T-helper 2 cell (primary cell): ENCODE data around the gene ASAP3.

Source experiments
- DNase-seq, 5 experiments: peaks; one replicate each; pipeline versions ENCODE4 v3.0.0 to v3.0.0-alpha.2; 2012 to 2022

The ASAP3 gene

DNA sequence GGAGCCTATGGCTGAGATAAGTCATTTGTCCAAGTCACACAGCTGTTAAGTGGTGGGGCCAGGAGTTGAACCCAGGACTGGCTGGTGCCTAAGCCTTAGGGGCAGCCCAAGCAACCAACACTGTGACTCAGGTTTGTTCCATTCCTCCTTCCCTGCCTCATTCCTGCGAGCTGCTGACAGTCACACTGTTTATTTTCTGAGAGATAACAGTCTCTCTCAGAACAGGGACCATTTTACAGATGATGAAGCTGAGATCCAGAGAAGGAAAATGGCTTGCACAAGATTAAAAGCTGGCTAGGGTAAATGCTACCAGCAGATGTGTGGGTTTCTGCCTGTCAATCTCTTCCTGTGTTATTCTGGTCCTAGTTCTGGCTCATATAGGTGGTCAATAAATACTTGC, 35.1 kb downstream of the ASAP3 start:
- no peak for DNase-seq

DNA sequence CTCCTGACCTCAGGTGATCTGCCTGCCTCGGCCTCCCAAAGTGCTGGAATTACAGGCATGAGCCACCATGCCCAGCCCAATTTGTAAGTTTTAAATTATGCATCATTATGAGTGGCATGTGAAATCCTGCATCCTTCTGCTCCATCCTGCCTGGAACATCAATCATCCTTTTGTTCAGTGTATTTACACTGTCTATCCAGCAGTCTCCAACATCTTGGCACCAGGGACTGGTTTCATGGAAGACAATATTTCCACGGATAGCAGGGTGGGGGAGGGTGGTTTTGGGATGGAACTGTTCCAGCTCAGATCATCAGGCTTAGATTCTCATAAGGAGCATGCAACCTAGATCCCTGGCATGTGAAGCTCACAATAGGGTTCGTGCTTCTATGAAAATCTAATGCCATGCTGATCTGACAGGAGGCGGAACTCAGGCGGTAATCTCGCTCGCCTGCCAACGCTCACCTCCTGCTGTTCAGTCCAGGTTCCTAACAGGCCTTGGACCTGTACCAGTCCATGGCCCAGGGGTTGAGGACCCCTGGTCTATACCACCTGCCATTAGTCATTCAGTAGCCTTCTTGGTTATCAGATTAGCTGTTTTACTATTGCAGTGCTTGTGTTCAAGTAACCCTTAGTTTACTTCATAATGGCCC, 37.2 kb downstream of the ASAP3 start:
- no peak for DNase-seq

DNA sequence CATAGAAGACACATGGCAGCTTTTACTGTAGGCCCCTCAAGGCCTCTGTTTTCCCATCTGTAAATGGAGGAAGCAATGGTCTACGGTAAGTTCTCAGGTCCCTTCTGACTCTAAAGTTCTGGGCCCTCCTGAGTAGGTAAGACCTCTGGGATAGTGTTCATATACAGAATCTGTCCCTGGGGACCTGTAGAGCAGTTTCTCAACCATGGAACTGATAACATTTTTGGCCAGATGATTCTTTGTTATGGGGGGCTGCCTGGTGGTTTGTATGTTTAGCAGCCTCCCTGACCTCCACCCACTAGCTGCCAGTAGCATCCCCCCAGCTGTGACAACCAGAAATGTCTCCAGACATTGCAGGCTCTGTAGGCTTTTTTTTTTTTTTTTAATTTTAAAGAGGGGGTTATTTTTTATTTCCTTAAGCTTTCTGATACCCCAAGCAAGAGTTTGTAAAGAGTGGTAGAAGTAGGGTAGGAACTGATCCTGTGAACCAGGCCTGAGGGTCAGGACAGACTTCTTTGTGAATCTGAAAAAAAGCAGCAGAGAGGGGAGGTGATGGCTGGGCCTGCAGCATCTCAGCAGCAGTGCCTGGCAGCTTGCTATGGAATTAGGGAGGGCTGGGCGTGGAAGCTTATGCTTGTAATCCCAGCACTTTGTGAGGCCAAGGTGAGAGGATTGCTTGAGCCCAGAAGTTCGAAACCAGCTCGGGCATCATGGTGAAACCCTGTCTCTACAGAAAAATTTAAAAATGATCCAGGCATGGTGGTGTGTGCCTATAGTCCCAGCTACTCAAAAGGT, 39.2 kb downstream of the ASAP3 start:
- DNase-seq: no peak

DNA sequence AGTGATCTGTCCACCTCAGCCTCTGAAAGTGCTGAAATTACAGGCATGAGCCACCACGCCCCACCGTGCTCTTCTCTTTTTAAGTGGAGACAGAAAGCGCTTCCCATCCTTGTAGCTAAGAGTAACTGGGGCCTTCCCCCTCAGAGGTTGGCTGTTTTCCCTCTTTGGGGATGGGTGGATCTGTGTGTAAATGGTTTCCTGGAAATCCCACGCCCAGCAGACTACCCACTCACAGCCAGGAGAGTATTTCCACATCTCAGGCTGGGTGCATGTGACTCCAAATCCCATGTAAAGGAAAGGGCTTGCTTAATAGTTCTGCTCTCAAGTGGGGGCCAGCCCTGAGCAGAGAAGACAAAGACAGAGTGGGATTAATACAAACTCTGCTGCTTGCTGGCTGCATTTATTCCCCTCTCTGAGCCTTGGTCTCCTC, 39.9 kb downstream of the ASAP3 start:
- DNase-seq: no peak

DNA sequence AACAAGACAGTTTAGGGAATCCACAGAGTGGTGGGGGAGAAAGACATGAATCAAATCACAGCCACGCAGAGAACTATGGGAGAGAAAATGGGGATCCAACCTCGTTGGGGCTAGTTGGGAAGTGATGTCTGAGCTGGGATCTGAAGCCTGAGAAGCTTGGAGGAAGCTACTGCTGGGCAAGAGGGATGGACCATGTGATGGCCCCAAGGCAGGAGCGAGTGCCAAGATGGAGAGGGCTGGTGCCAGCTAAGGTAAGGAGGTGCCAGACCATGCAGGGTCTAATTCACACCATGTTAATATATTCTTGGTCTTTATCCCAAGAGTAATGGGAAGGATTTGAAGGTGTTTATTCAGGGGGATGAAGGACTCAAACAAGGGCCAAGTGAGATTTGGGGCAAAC, 41.2 kb downstream of the ASAP3 start:
- no peak for DNase-seq

DNA sequence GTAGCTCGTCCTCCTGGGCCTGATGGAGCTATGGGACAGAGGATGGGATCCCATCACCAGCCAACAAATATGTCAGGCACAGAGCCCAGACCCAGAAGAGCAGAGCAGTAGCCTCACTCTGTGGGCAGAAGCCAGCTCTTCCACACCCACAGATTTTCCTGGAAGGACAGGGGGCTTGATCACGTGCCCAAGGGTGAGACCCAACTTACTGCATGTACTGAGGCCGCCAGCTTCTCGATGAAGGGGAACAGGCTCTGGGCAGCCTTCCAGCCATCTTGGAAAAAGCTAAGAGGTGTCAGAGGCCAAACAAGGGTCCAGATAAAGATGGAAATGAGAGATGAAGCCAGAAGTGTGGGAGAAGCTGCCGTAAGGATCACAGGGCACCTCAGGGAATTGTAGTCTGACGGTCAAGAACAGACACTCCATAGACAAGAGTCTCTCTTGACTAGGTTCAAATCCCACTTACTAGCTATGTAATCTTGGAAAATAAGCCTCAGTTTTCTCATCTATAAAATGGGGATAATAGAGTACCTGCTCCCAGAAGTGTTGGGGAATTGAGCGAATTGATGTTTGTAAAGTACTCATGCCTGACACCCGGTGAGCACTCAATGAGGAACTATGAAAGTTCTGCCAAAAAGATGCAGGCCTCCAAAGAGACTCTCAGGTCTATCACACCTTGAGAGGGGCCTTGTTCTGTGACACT, 42.4 kb downstream of the ASAP3 start:
- no peak for DNase-seq

DNA sequence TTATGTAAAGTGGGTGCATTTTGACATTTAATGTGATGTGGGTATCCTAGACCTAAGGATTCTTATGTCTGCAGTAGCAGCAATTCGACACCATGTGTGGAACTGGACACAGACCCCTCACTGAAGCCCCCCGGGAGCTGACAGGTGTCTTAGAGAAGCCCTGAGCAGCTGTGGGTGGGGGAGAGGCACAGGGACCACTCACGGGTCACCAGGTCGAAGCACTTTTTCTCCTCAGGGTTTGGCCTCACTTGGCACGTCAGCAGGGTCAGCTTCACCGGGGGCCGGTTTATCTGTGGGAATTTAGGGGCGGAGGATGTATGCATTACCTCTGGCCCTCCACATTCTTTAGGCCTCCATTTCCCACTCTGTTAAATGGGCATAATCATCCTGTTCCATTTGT, 45.4 kb downstream of the ASAP3 start:
- DNase-seq: no peak

DNA sequence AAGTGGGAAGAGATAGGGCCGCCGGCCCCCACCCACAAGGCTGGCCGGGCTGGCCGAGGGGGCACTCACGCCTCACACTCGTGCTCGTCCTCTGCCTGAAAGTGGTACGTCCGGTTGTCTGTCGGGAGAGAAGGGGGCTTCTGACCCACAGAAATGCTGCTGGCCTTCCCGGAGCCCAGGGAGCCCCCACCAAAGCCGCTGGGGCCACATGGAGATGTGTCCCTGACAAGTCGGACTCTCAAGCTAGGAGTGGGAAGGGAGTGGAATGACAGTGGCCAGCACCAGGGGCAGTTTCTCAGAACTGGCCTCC, 46.7 kb downstream of the ASAP3 start:
- no peak for DNase-seq

DNA sequence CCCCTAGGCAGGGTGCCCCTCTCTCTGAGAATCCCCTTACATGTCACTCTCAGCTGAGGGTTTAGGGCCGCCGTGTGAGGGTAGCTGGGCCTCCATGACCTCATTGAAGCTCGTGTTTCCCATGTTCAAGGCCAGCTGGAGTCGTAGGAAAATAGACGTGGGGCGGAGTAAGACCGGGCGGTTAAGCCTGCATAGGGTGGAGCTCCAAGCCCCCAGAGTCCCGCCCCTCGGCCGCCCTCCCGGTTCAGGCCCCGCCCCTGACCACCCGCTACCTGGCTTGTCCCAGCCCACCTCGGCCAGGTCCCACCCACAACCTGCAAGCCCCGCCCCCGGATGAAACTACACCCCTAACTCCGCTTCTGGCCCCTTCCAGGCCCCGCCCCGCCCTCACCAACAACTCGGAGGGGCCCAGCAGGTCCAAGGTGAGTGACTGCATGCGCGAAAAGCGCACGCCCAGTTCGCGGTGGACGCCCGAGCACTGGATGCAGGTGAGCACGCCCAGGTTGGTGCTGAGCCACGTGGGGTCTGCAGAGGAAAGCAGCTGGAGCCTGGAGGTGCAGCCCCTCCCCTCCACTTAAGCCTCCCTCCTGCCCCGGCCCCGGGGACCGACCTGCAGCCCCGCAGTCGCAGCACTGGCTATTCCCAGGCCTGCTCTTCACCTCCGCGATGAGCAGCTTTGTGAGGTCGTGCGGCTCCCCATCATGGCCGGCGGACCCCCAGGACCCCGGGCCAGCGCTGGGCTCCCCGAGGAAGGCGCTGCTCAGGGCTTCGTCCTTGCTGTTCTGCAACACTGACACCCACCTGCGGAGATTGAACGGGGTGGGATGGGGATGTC, 47.2 kb downstream of the ASAP3 start:
- DNase-seq: peak in 1 of 5 experiments; percentile 33

DNA sequence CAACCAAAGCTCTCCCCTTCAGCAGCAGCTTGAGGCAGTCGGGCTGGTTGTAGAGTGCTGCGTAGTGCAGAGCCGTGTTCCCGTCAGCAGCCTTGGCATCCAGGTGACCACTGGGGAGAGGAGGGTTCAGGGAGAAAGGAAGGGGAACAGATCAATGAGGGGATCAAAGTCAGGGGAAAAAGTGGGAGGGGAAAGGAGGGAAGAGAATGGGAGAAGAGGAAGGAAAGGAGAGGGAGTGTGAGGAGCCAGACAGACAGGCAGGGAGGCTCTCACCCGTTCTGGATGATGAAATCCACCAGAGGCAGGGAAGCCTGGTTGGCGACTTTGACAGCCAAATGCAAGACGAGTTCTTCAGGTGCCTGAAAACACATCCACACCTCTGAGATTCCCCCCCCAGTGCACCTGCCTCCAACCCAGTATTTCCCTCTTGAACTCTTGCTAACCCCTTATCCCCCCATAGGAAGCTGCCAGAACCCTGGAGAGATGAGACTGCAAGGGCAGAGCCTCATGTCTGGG, 49.7 kb downstream of the ASAP3 start:
- no peak for DNase-seq

DNA sequence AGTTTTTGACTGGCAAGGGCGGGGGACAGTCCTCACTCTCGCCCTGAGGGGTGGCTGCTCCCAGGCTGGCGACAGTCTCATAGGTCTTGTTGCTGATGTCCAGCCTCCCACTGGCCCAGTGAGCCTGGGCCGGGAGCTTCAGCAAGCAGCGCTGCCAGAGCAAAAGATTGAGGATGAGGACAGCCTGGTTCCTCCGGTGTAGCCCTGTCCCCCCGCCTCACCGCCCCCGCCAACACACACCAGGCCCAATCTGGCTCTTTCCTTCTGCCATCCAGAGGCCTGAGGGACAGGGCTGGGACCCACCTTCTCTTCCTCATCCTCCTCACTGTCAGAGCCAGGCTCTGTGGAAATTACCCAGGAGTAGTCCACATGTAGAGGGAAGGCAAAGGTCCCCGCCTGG, 50.9 kb downstream of the ASAP3 start:
- DNase-seq: no peak

DNA sequence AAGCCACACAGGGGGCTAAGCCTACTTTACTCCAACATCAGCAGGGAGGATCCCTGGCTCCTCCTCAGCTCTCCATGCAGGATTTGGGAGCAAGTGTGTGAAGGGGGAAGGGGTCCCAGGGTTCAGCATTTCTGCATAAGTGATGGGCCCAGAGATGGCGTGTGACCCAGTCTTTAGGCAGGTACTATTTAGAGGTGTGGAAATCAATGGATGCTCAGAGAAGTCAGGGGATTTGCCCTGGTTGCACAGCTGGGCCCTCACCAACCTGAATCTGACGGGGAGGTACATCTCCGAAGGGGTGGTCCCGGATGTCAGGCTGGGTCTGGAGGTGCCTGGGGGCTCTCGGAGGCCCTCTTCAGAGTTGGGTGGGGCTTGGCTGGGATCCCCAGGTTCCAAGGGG, 52.5 kb downstream of the ASAP3 start:
- DNase-seq: no peak

DNA sequence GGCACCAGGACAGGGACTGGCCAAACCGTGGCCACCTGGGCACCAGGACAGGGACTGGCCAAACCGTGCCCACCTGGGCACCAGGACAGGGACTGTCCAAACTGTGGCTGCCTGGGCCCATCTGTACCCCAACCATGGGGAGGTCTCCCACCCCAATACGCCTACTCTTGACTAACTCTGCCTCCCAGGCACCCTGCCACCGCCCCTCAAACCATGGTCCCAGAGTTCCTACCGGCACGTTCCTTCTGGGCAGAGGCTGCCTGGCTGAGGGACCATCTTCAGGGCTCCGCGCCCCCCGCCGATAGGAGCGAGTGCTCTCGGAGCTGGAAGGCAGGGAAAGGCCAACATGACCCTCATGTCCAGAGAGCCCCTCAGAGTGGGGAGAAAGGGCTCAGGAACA, 53.2 kb downstream of the ASAP3 start:
- no peak for DNase-seq

DNA sequence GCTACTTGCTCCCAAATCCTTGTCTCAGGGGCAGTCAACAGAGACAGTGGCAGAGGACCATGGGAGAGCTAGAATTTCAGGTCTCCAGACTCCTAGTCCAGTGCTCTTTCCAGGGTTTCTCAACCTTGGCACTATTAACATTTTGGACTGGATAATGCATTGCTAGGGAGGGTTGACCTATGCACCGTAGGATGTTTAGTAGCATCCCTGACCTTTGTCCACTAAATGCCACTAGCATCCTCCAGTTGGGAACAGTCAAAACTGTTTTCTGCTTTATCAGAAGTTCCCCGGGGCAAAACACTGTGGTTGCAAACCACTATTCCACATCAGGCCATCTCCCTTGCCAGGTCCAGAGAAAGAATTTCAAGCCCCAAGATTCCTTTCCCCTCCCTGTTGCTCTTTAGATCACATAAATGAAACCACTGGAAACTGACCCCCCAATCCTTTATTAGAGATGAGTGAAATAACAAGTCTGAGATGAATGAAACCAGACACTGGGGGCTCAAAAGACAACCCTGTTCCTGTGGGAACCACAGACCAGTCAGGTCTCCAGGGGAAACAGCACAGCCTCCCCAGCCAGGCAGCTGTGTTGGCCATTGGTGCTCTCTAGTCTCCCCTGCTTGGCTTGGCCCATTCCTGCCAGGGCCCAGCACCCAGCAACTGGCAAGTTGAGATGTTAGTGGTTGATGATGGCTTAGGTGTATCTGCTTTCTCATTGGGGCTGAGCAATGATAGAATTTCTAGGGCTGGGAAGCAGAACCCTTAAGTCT, 55.7 kb downstream of the ASAP3 start:
- DNase-seq: no peak

DNA sequence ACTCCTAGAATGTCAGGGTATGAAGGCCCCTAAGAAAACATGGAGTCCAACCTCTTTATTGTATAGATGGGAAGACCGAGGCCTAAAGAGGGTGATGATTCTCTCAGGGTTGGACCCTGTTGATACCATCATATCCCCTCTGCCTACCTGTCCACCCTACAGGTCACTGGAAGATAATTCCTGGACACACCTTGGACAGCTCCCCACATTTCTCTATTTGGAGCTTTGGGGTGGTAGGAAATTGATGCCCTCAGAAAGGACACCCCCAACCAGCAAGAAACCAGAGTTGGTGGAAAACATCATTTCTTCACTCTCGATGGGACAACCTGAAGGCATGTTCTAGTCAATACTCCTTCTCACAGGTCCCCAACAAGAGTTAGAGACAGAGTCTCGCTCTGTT, 56.4 kb downstream of the ASAP3 start:
- DNase-seq: no peak

DNA sequence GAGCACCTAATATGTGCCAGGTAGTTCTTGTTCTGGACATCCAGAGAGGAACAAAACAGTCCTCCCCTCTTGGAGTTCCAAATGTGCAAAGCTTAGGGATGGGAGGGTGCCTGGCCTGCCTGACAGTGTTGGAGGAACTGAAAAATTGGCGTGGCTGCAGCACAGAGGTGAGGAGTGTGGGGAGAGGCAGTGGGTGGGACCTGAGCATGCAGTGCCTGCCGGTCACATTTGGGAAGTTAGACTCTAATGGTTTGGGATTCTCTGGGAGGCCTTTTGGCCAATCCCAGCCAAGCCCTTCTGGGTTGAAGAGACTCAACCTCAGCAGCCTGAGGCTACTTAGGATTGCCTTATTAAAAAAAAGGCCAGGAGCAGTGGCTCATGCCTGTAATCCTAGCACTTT, 57.2 kb downstream of the ASAP3 start:
- DNase-seq: no peak

DNA sequence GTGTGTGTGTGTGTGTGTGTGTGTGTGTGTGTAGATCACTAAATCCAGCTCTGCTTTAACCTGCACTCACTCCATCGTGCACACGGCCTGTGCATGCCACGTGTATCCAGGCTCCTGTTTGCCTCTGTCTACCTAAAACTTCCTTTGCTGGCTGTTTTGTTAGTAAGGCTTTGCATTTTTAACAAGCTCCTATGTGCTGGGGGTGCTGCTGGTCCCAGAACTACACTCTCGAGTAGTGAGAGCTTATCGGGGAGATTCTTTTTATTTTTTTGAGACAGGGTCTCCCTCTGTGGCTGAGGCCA, 58.8 kb downstream of the ASAP3 start:
- no peak for DNase-seq

DNA sequence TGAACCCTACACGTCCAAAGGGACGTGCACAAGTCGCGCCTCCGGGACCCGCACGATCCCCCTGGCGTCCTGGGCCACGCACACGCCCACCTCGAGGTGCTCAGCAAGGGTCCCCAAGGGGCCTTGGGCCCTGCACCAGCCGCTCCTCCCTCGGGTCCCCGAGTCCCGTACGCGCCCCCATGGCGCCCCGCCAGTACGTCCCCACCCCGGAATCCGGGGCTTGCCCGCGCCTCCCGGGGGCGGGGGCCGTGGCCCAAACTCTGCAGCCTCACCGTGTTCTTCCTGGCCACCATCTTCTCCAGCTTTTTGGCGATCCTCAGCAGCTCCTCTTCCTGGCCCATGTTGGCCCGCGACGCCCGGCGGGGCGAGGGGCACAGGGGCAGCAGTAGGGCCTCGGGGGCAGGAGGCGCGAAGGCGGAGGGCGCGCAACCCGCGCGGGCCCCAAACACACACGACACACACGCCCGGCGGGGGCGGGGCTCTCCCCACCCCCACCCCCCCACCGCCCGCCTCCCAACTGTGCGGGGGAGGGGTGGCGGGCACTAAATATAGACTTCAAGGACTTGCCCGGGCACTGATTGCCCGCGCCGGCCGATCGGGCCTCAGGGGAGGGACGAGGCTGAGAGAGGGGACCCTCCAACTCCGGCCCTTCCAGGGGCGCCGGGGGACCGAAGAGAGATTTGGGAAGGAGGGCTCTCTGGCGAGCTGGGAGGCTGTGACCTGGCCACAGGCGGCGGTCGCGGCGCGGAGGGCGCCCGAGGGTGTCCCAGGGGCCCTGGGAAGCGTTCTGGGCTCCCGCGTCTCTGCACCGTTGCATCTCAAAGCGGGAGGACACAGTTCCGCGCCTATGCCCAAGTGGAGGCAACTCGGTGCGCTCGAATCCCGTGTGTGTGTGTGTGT, 59.4 kb downstream of the ASAP3 start, which contains the start of gene TCEA3:
TSS of gene TCEA3 (minus strand) at position 456 of the 900 bp plus-strand sequence. CDS start at position 341, 115 bp downstream.
- DNase-seq: peak in 1 of 5 experiments; percentile 24

DNA sequence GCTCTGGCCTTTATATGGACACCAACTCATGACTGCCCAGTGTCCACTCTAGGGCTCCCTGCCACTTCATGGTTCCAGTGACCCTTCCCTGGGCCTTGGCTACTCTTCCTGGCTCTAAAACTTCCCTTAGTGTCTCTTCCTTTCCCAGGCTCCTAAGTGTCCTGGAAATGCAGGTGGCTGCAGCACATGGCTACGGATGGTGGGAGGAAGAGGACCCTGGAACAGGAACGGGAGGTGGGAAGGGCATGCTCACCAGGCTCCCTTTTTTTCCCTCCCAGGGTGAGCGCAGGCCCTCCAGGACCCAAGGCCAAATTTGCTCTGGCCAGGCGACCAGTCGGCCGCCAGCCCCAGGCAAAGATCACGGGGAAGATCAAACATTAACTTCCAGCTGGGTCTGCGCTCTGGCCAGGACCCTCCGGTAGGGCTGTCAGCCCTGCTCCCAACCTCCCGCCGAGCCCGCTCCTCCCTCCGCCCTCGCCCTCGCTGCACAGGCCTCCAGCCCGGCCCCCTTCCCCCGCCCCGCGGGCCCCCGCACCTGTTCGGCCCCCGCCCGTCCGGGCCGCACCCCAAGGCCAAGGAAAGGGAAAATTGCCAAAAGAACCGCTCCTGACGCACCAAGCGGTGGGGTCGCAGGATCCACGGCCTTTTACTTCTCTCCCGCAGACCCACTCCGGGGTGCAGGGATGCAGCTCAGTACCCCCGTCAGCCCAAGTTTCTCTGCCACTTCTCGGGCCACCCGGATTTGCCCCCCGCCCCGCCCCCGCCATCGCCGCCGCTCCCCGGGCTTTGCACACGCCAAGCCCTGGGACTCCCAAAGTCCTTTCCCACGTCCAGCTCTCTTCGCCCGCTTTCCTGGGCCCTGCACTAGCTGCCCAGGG, 60.3 kb downstream of the ASAP3 start:
- no peak for DNase-seq

DNA sequence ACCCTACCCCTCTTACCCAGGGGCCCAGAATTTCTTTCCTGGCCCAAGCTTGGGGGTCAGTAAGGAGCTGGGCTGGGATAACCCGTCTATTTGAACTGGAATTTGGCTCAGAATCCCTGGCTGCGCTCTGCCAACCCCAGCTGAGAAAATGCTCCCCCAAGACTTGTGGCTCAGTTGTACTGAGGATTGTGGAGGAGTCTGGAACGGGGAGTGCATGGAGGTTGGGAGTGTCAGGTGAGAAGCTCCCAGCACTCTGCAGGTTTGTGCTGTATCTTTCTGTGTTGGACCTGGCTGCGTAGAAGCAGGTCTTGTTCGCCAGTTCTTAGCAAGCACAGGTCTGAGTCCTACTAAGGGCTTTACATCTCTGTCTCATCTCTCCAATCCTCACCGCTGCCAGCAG, 61.0 kb downstream of the ASAP3 start:
- no peak for DNase-seq
